ENCODE results near the gene PAGE2. TPM values are rescaled to one million over a fixed set of nuclear protein-coding genes. Genes with fewer than 3 reads are reported as not detected.
"Not testable (repeated sequence)": the region's sequence is repeated elsewhere in the genome, so short reads cannot be mapped to it uniquely, and the experiment has no call there.

PAGE2 gene
- total RNA-seq = not detected
- long read RNA-seq = 0 reads

DNA sequence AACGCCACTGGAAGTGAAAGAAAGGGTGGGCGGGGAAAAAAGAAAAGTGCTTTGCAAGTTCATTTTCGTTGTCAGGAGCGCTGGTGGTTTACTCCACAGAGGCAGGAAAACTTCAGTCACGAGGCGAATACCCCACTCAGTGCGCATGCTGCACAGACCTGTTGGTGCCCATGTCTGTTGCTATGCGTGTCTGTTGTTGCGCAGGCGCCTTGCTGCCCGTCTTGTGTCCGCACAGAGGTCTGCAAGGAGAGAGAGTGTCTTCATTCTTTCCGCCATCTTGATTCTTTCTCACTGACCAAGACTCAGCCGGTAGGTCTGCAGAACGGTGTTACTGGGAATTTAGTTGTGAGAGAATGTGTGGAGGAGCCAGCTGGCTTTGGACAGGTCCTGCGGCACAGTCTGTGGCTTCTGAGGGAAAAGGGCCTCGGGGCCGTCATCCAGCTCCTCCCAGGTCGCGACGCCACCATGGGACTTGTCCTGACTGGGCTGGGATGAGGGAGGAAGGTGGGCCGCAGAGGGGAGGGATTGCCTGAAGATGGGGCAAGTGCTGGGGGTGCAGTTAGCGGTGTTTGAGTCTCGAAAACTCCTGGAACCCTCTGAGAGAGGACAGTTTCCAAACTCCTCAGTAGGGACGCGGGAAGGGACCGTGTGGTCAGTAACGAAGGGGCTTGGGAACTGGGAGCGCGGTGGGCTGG lies at the start of gene PAGE2:
Gene PAGE2, plus strand, starts transcription at position 224 of the 695 bp plus-strand sequence. CDS start 1,003 bp downstream, outside the sequence.
- ATAC-seq (no peak), DNase-seq (no peak)
- intact Hi-C loops (cut with DNase I, micrococcal nuclease) = no loop called here

DNA sequence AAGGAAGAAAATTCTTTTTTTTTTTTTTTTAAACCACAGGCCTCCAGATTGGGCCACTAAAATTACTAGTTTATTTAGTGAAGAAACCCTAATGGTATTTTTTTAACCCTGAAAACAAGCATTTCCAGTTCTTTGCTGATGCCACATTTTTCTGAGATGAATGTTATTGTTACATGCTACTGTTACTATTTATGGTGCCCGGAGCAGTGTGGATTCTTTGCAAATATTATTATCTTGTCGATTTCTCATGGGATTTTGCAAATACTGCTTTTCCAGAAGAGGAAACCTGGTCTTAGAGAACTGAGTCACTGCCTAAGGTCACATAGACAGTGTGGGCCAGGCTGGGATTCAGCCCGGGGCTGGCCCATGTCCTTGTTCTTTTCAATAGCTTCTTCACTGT lies 49.3 kb upstream of the PAGE2 start:
- intact Hi-C loops (cut with DNase I, micrococcal nuclease) = no loop called here
- DNase-seq (no peak), ATAC-seq (no peak)

- intact Hi-C loops (cut with DNase I, micrococcal nuclease) = no loop called here
- DNase-seq (no peak), ATAC-seq (no peak)
Measured at GRCh38 chrX:55041514-55041913, 47.3 kb upstream of the PAGE2 start.

- ATAC-seq, DNase-seq: not testable (repeated sequence)
- intact Hi-C loops (cut with DNase I, micrococcal nuclease) = loop anchor here in 1 of 2 donors (10.0 kb wide), 1 partner anchor 156 kb away; no protein-coding TSS in a partner anchor
Measured at GRCh38 chrX:55050599-55050998, 38.2 kb upstream of the PAGE2 start.

DNA sequence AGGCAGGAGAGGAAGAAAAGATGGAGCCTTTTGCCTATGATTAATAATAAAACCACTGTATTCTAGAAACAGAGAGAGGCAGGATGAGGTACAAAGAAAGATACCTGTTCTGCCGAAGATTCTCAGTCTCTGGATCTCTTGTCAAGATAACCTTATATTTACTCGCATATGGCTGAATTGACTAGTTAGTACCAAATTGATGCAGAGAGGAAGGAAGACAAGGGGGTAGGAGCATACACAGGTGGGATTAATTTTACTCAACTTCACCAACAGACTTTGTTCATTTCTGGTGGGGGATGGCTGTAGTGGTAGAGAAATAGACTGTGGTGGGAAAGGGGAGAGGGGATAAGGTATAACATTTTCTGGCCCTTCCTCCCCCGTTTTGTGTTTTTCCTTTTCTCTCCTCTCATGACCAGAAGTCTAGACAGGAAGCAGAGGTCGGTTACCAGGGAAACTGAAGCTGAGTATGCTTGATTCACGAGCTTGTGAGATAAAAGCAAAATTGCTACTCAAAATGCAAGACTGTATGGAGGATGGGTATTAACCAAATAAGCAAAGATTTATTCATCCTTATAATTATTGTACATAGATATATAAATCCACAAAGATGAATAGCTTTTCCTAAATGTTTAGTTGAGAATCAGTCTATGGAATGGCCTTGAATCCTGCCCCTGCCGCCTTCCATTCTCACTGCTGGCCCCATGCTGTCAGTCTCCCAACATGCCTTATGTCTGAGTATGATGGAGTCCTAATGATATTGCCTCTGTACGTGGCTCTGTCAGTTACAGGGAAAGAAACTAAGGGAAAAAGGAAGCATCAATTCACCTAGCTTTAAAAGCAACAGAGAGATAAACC lies 31.8 kb upstream of the PAGE2 start:
- DNase-seq (no peak), ATAC-seq (no peak)
- intact Hi-C loops (cut with DNase I, micrococcal nuclease) = loop anchor here in 1 of 2 donors (10.0 kb wide), 1 partner anchor 162 kb away; no protein-coding TSS in a partner anchor

- DNase-seq = peak in 1 of 2 donors; percentile 13
- peak; percentile 75 for ATAC-seq
- intact Hi-C loops (cut with DNase I, micrococcal nuclease) = loop anchor here in 1 of 2 donors (10.0 kb wide), 1 partner anchor 163 kb away; no protein-coding TSS in a partner anchor
Measured at GRCh38 chrX:55057675-55058249, 31.1 kb upstream of the PAGE2 start.

- intact Hi-C loops (cut with DNase I, micrococcal nuclease); ATAC-seq; DNase-seq: not testable (repeated sequence)
Measured at GRCh38 chrX:55067180-55067579, 21.6 kb upstream of the PAGE2 start.

GRCh38 chrX:55072286-55072685 lies 16.5 kb upstream of the PAGE2 start:
- intact Hi-C loops (cut with DNase I, micrococcal nuclease) = no loop called here
- ATAC-seq (no peak), DNase-seq (no peak)

- no peak for ATAC-seq
- no peak for DNase-seq
- intact Hi-C loops (cut with DNase I, micrococcal nuclease) = no loop called here
Measured at GRCh38 chrX:55074851-55075467, 13.9 kb upstream of the PAGE2 start, which contains the start of gene PAGE2B. Gene PAGE2B, plus strand, starts transcription at chrX:55075030. Its CDS starts 1,012 bp downstream, at chrX:55076042.

- no peak for ATAC-seq
- DNase-seq = no peak
- intact Hi-C loops (cut with DNase I, micrococcal nuclease) = no loop called here
Measured at GRCh38 chrX:55098691-55099090, 9.9 kb downstream of the PAGE2 start.

DNA sequence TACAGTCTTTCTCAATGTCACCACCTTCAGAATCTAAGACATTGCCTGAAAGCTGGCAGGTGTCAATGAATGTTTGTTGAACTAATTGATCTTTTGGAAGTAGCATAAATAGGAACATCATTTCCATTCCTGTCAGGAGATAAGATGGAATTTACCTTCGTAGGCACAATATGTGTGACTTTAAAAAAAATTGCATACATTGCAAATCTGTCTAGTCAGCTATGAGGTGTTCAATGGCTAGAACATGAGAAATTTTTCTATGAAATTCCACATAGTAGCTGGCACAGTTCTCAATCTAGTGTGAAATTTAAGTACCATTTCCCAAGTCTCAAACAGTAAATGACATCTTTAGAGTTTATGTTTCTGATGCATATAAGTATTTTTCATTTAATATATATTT lies 10.3 kb downstream of the PAGE2 start:
- ATAC-seq (no peak), DNase-seq (no peak)
- intact Hi-C loops (cut with DNase I, micrococcal nuclease) = no loop called here

DNA sequence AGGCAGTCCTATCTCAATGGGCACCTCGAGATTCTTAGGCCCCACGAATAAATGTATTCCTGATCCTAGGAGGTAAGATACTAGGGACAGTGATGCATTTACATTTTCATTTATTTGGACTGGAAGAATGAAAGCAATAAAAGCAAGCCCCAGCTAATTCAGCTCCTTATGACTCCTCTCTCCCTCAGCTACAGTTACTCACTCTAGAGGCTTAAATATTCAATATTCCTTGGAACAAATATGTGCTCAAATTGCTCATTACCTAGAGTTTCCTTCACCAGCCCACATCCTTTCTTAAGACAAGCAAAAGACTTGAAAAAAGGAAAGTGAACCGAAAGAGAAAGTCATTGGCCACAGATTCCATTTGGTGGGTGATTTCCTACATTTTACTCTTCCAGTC lies 13.9 kb downstream of the PAGE2 start:
- intact Hi-C loops (cut with DNase I, micrococcal nuclease) = no loop called here
- DNase-seq (no peak), ATAC-seq (no peak)

GRCh38 chrX:55107262-55107661 lies 18.4 kb downstream of the PAGE2 start:
- intact Hi-C loops (cut with DNase I, micrococcal nuclease) = no loop called here
- DNase-seq = no peak
- ATAC-seq = no peak

GRCh38 chrX:55107911-55108310 lies 19.1 kb downstream of the PAGE2 start:
- DNase-seq (no peak), ATAC-seq (no peak)
- intact Hi-C loops (cut with DNase I, micrococcal nuclease) = no loop called here

DNA sequence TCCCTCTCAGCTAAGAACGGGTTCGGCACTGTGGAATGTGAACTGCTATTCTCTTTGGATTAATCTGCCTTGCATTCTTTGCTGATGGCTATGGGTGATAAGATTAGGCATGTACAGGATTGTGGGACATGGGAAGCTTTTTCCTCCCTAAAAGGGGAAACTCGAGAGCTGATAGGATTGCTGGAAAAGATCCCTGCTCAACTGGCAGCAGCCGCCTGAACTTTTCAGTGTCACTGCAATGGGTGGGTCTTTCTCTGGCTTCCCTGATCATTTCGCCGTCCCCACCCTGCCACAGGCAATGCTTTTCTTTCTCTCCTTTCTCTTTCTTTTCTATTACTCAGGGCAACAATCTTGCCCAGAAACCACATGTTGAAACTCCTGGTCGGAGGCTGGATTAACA lies 20.5 kb downstream of the PAGE2 start:
- DNase-seq (no peak), ATAC-seq (no peak)
- intact Hi-C loops (cut with DNase I, micrococcal nuclease) = no loop called here

- no peak for ATAC-seq
- no peak for DNase-seq
- intact Hi-C loops (cut with DNase I, micrococcal nuclease) = no loop called here
Measured at GRCh38 chrX:55111578-55112254, 22.9 kb downstream of the PAGE2 start.

DNA sequence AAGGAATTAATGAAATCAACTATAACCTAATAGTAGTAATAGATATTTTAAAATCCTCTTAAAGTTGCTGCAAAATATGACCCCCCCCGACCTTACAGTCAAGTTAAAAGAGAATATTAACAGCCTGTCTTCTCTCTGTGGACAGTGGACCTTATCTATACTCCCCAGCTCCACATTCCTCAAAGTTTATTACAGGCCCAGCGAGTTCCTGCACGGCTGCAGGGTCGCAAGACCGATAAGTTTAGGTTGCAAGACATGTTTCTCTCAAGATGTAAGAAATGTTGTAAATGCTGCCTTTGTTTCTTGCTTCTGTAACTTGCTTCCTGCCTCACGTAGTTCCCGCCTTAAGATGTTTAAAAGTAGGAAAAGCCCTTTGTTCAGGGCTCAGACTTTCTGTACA lies 27.8 kb downstream of the PAGE2 start:
- ATAC-seq; intact Hi-C loops (cut with DNase I, micrococcal nuclease); DNase-seq: not testable (repeated sequence)

DNA sequence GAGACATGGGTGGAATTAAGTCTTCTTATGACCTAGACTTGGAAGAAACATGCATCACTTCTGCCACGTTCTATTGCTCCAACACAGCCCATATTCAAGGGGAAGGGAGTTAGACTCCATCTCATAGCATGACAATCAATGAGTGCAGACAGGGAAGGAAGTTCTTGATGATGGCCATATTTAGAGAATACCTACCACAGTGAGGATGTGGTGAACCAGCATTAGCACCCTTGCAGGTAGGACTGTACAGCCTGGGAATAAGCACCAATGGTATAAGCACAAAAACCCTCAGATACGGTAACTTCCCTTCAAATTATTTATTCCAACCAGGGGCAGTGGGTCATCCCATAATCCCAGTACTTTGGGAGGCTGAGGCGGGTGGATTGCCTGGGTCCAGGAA lies 29.8 kb downstream of the PAGE2 start:
- intact Hi-C loops (cut with DNase I, micrococcal nuclease) = no loop called here
- no peak for ATAC-seq
- no peak for DNase-seq

- no peak for DNase-seq
- no peak for ATAC-seq
- intact Hi-C loops (cut with DNase I, micrococcal nuclease) = no loop called here
Measured at GRCh38 chrX:55119271-55119670, 30.5 kb downstream of the PAGE2 start.

All from left colon (tissue), 2 donors.